GM18505 (cell line): ENCODE results near the gene SORL1.

Experiments used
- ATAC-seq: cut with Tn5 transposase; IDR thresholded peaks from one replicate; pipeline ENCODE4 v1.9.1; 2021; ENCODE audit not compliant: unreplicated experiment
- POLR2A ChIP-seq: IDR thresholded peaks from 4 replicates; pipeline ENCODE4 v1.6.1; 2011; ENCODE audit warnings: borderline replicate concordance; ENCODE audit not compliant: insufficient read depth, insufficient read length; ENCODE audit errors: extremely low read depth

SORL1 gene

GRCh38 chr11:121588747-121589146 is 136.6 kb downstream of the SORL1 start:
- ATAC-seq, result no peak
- no peak for TF ChIP-seq POLR2A

GRCh38 chr11:121589946-121590537 is 137.9 kb downstream of the SORL1 start:
- ATAC-seq, result peak; percentile 70
- TF ChIP-seq POLR2A, result peak; percentile 49

GRCh38 chr11:121590772-121591404 is 138.8 kb downstream of the SORL1 start:
- no peak for TF ChIP-seq POLR2A
- no peak for ATAC-seq

- peak; percentile 35 for ATAC-seq
- no peak for TF ChIP-seq POLR2A
Measured at GRCh38 chr11:121591405-121592033, 139.4 kb downstream of the SORL1 start.

GRCh38 chr11:121592708-121593107 is 140.6 kb downstream of the SORL1 start:
- no peak for TF ChIP-seq POLR2A
- no peak for ATAC-seq

- no peak for ATAC-seq
- TF ChIP-seq POLR2A, result no peak
Measured at GRCh38 chr11:121595717-121596161, 143.6 kb downstream of the SORL1 start.

- no peak for TF ChIP-seq POLR2A
- no peak for ATAC-seq
Measured at GRCh38 chr11:121596195-121597155, 144.4 kb downstream of the SORL1 start.

GRCh38 chr11:121603316-121603715 is 151.2 kb downstream of the SORL1 start:
- no peak for TF ChIP-seq POLR2A
- ATAC-seq, result no peak

GRCh38 chr11:121604152-121604551 is 152.0 kb downstream of the SORL1 start:
- no peak for TF ChIP-seq POLR2A
- ATAC-seq, result no peak

- ATAC-seq, result no peak
- TF ChIP-seq POLR2A, result no peak
Measured at GRCh38 chr11:121606354-121606753, 154.2 kb downstream of the SORL1 start.

GRCh38 chr11:121607341-121607740 is 155.2 kb downstream of the SORL1 start:
- no peak for ATAC-seq
- TF ChIP-seq POLR2A, result no peak

- ATAC-seq, result no peak
- TF ChIP-seq POLR2A, result no peak
Measured at GRCh38 chr11:121608545-121609098, 156.5 kb downstream of the SORL1 start.

- no peak for TF ChIP-seq POLR2A
- no peak for ATAC-seq
Measured at GRCh38 chr11:121610706-121611105, 158.6 kb downstream of the SORL1 start.
